HTR-8/SVneo (cell line): ENCODE measurements around the gene MPPED1.

Experiments
- DNase-seq: peaks from one replicate; pipeline ENCODE4 v3.0.0; 2011; ENCODE audit warnings: low spot score, mixed read lengths; ENCODE audit not compliant: insufficient read length
- FAIRE-seq: peaks from 2 replicates; lab custom pipeline; 2011; peaks lifted over from hg19 to GRCh38; lab: Jason Lieb, UNC

MPPED1 gene

GRCh38 chr22:43554259-43554636 lies 142.4 kb downstream of the MPPED1 start:
- no peak for DNase-seq
- no peak for FAIRE-seq

- FAIRE-seq (no peak), DNase-seq (no peak)
Measured at GRCh38 chr22:43554694-43555365, 143.0 kb downstream of the MPPED1 start.

DNA sequence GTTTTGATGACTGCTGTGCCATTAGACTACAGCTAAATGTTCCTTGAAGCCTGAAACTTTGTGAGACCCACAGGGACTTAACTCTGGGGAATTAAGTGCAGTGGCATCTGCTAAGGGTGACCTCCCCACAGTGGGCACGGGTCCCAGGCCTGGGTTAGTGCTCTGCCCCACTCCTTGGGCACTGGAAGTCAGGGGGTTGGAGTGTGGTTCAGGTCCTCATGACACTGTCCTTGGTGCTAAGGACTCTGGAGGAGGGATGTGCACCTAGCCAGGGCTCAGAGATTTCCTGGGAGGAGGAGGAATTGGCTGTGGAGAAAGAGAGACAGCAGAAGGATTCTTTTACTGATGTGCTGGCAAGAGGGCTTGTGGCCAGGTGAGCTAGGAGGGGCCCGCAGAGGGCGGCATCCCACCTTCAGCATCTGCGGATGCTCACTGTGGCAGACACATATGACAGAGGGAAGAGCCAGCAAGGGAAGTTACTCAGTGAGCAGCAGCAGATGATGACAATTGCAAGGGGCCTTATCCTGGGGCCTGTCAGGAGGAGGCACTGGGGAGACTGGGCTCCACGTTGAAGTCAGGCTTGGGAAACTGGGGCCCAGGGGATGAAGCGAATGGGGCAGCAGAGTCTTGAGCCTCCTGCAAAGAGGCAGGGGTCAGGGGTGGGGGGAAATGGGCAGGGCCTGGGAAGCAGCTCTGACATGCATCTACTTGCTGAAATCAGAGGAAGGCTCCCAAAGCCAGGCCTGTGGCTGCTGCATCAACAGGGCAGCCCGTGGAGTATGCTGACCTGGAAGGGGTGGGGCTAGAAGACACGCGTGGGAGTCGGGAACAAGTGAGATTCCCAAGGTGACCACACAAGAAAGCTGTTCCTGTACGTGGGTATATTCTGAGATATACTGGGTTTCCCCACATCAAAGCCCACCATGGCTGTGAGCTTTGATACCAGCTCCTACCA lies 144.0 kb downstream of the MPPED1 start:
- DNase-seq (no peak), FAIRE-seq (no peak)
